Stimulated activated CD4-positive, alpha-beta T cell treated with anti-CD3 and anti-CD28 coated beads, Interleukin-4, amount 100 ng/mL, for 48 hours (primary cell): ENCODE data around the gene ELOVL6.
A peak's percentile ranks its signal among the peaks of the same experiment; 100 is the strongest.
"Not testable (repeated sequence)": the region's sequence is repeated elsewhere in the genome, so short reads cannot be mapped to it uniquely, and the experiment has no call there.

Source experiments
- DNase-seq, 2 donors: peaks; one replicate each; pipeline ENCODE4 v3.0.0-alpha.2; 2020; ENCODE audit warnings: low read depth in 2 of 2

ELOVL6 gene

GRCh38 chr4:110124711-110125110, 73.7 kb downstream of the ELOVL6 start:
- no peak for DNase-seq

- DNase-seq: no peak
These were observed 76.2 kb downstream of the ELOVL6 start for GRCh38 chr4:110122201-110122600.

DNA sequence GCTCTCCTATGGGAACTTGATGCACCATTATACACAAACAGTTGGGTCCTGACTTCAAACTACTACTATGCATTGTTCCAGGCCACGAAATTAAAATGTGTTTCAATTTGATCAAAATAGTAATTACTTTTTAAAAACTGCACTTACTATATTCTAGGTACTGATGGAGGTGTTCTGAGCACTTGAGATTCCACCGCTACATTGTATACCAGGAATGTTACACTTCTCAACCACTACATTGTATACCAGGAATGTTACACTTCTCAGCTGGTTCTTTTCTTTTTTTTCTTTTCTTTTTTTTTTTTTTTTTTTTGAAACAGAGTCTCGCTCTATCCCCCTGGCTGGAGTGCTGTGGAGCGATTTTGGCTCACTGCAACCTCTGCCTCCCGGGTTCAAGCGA, 77.9 kb downstream of the ELOVL6 start:
- DNase-seq: no peak

DNA sequence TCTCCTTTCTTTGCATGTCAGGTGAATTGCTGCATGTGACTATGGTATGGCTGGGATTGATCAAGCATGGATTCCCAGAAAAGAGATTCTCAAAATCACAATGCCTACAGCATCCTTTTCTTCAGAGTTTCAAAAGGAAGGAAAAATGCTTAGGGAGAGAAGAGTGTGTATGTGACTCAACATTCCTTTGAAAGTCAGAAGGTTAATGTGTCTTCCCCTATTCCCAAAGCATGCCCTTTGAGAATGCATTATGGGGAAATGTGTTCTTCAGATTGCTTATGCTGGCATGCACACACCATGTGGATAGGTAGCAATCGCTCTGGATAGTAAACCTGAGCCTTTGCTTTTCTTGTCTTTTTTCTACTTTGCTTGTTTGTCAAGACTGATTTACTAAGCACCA, 78.5 kb downstream of the ELOVL6 start:
- no peak for DNase-seq

DNA sequence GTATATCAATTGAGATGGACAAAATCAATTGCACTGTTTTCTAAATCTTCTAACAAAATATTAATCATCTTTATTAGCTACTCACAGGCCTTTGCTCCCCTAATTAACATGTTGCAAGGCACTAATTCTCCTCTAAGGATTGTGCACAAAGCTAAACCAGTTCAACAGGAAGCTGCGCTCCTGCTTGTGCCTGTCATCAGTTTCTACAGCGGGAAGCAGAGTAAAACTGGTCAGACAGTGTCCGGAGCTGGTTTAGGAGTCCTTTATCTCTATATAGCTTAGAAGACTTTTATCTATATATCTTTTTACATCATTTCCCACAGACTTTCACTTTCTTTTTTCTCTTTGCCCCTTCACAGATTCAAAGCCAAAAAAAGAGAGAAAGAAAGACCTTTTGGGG, 79.1 kb downstream of the ELOVL6 start:
- no peak for DNase-seq

DNA sequence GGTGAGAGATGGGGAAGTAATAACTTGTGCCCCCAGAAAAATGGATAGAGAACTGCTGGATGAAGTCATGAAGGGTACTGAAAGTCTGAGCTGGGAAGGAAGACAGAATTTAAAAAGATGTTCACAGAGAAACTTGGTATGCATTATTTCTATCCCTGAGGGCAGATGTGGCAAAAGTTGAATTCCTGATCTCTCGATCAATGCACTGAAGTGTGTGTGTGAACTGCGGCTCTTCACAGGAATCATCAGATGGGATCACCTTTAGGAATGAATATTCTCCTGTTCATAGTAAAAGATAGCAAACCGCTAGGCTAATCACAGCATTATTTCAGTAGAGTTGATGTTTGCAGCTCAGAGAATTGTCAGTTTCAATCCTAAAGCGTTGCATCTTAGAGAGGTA, 86.4 kb downstream of the ELOVL6 start:
- no peak for DNase-seq

GRCh38 chr4:110109455-110109854, 89.0 kb downstream of the ELOVL6 start:
- no peak for DNase-seq

DNA sequence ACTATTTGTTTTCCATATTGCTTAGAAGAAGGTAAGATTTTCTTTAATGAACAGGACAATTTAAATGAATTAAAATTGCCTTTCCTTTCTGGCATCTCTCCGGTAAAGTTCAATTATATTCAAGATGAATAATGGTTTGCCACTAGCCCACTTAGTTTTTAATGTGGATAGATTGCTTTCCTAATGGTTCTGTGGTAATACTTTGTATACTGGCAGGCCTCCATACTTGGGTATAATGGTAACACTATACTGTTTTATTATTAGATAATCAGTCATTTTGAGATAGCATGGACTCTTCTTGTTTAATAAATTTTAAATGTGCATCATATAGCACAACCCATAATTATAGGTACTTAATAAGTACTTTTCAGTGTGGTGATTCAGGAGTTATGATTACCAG, 89.5 kb downstream of the ELOVL6 start:
- no peak for DNase-seq

GRCh38 chr4:110108422-110108821, 90.0 kb downstream of the ELOVL6 start:
- DNase-seq: no peak

GRCh38 chr4:110107866-110108265, 90.5 kb downstream of the ELOVL6 start:
- DNase-seq: no peak

DNA sequence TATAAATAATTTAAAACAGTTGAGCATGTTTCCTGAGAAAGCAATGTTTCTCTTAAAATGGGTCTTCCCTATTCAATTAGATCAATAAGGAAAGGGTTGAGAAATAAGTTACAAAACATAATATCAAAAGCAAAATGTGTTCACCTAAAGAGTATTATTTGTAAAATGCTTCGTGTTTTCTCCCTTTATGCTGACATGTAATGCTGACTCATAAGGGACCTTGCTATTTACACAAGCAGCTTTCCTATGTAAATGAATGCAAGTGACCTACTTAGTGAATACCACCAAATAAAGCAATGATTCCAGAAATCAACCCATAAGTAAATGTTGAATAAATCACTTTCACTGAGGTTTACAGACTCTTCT, 91.5 kb downstream of the ELOVL6 start:
- DNase-seq: no peak

DNA sequence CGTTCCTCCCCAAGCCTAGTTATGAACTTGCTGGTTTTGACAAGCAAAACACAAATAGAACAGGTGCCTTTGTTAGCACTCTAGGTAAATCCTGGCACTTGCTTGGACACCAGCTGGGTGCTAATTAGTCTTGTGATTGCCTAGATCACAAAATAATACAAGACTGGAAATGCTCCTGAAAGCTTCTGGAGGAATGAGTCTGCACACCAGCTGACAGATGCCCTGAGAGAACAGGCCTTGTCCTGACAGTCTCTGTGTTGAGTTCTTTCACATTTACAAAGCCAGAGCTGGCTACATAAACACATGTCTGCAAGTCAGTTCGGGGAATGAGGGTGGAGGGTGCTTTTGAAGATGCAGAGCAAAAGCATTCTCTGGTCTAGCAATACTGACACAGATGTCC, 93.8 kb downstream of the ELOVL6 start:
- DNase-seq: no peak

GRCh38 chr4:110099638-110100037, 98.8 kb downstream of the ELOVL6 start:
- DNase-seq: no peak

GRCh38 chr4:110096405-110096804, 102.0 kb downstream of the ELOVL6 start:
- no peak for DNase-seq

DNA sequence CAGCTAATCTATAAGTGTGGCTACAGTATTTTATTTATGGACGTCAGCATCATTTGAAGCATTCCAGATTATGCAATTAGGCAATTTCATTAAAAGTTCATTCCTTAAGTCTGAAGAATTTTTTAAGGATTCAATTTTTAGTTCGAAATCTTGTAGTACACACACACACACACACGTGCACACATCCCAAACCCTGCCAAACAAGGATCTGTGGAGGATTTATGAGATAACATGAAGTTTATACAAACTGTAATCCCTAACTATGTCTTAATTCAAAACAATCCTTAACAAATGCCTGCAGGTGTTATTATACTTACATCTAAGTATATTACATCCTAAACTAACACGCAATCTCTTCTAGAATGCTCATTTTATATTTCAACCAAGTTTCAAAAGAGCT, 105.8 kb downstream of the ELOVL6 start:
- DNase-seq: no peak

DNA sequence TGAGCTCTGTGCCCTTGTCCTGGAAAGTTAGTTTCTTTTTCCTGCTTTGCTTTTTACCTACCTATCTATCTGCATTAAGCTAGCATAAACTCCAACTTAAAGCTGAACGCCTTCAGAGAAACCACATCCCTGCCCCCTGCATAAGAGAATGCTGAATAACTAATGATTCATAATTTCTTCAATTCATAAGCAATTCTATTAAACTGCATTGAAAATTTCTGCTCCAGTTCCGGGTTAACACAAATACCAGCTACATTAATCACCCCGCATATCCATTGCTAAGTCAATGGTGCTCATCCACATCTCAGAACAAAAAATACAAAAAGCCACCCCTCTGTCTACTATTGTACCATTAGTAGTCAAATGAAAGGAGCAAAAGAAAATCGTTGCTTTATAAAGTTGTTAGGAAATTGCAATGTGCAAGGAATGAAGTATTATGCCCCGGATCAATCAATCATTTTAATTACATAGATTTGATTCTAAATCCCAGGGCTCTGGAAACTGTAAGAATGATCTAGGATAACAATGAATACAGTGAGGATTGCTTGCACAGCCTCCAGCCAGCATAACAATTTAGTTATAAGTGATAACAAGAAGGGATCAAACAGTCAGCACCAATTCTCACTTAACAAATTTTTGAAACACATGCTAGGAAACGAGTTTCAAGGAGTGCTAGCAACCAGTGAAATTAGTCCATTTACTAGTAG, 106.8 kb downstream of the ELOVL6 start:
- DNase-seq: no peak

DNA sequence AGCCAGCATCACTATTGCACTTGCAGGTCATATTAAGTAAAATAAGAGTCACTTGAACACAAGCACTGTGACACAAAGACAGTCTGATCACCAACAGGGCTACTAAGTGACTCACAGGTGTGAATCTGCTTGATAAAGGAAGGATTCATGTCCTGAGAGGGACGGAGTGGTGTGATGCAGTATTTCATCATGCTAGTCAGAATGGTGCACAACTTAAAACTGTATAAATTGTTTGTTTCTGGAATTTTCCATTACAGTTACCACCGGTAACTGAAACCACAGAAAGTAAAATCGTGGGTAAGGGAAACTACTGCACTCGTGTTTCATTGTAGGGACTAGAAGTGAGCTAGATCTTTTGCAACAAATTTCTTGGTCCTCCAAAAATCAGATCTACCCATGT, 109.7 kb downstream of the ELOVL6 start:
- peak in 1 of 2 donors; percentile 19 for DNase-seq

DNA sequence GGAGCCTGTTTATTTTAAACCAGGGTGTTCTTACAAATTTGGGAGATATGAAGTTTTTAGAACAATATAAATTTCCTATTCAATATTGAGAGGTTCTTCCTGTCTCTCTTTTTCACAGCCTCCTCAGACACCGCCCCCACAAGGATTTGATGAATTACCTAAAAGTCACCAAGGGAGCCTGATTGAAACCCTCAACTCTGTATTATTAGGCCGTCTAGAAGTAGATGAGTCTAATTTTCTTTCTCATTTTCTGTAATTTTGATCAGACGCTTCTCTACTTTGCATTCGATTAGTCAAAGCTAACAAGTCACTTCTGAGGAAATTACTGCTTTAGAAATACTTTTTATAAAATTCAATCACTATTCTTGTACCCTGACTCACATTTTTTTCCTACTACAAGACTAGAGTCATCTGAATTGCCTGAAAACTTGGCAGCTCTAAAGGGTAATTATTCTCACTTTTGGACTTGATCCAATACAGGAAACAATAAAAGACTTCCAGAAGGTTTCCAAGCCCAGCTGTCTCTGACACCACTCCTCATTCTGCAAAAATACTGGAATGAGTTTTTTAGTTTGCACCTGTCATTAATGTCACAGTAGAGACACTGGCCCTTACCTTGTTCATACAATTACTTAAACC, 111.2 kb downstream of the ELOVL6 start:
- no peak for DNase-seq

DNA sequence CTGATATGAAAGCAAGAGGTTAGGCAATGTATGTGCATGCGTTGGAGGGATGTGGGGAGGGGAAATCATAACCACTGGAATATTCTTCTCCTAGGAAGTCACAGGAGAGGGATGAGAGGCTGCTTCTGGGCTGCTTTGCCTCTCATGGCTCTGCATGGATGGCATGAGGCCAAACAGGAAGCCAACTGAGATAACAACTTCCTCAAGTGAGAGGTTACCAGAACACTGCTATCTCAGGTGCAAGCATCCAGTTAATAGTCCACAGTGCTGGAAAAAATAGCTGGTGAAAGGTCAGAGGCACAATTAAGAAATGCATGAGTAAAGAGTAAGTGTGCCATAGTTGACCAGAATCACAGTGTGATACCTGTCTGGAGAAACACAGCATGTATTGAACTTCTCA, 113.3 kb downstream of the ELOVL6 start:
- DNase-seq: no peak

GRCh38 chr4:110084154-110084553, 114.3 kb downstream of the ELOVL6 start:
- DNase-seq: no peak

DNA sequence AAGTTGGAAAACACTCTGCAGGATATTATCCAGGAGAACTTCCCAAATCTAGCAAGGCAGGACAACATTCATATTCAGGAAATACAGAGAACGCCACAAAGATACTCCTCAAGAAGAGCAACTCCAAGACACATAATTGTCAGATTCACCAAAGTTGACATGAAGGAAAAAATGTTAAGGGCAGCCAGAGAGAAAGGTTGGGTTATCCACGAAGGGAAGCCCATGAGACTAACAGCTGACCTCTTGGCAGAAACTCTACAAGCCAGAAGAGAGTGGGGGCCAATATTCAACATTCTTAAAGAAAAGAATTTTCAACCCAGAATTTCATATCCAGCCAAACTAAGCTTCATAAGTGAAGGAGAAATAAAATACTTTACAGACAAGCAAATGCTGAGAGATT, 120.3 kb downstream of the ELOVL6 start:
- DNase-seq: not testable (repeated sequence)

- DNase-seq: not testable (repeated sequence)
These were observed 121.6 kb downstream of the ELOVL6 start for GRCh38 chr4:110076828-110077227.

DNA sequence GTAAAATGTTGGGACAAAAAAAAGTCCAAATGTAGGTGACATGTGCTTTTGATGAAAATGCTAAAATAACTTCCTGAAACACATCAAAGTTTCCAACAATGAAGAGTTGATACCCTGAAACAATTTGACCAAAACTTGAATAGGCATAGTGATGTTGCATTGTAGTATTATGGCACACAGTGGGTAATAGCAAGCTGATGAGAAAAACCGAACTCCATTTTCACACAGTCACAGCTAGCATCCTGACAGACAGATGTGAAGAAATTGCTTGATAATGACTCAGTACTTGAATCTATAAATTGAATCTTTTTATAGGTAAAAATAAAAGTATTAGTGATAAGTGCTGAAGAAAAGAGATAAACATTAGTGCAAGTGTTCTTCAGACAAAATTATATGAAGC, 122.5 kb downstream of the ELOVL6 start:
- no peak for DNase-seq
